ENCODE results near the gene BNIP5.

DNA sequence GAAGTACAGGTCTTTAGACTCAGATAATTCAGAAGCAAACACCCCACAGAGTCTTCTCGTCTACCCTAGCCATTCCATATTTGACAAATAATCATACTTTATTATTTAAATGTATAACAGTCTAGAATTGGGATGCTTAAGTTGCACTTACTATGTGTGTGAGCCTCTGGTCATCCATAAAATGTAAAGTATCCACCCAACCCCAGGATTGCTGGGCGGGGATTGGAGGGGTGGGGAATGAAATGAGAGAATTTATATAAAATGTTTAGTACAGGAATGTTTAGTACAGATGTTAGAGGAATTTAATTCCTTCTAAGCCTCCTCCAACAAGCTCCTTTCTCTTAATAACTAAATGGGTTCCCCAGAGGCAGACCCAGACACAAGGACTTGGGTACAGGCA is 16.9 kb downstream of the BNIP5 start:
- TF ChIP-seq, protein P1, sequence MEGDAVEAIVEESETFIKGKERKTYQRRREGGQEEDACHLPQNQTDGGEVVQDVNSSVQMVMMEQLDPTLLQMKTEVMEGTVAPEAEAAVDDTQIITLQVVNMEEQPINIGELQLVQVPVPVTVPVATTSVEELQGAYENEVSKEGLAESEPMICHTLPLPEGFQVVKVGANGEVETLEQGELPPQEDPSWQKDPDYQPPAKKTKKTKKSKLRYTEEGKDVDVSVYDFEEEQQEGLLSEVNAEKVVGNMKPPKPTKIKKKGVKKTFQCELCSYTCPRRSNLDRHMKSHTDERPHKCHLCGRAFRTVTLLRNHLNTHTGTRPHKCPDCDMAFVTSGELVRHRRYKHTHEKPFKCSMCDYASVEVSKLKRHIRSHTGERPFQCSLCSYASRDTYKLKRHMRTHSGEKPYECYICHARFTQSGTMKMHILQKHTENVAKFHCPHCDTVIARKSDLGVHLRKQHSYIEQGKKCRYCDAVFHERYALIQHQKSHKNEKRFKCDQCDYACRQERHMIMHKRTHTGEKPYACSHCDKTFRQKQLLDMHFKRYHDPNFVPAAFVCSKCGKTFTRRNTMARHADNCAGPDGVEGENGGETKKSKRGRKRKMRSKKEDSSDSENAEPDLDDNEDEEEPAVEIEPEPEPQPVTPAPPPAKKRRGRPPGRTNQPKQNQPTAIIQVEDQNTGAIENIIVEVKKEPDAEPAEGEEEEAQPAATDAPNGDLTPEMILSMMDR (IDR thresholded peaks at IDR 0.05), result no peak
- no peak for TF ChIP-seq EP300 (IDR thresholded peaks at IDR 0.05)
- TF ChIP-seq POLR2A (IDR thresholded peaks at IDR 0.05), result no peak

Data from stomach (tissue), 4 donors.